Suprapubic skin (tissue), 3 donors: ENCODE measurements around the gene TMEM150A.

Experiments used
- CTCF ChIP-seq, 2 donors: fragments of 200-600 bp in 1 of 2; fragments of 450-650 bp in 1 of 2; sonication (generic) in 1 of 2; IDR thresholded peaks; one replicate each; pipeline ENCODE4 v1.5.1; 2016 to 2019; ENCODE audit warnings: antibody characterized with exemption in 2 of 2, mild to moderate bottlenecking in 1 of 2, moderate library complexity in 1 of 2
- POLR2AphosphoS5 ChIP-seq, 3 donors: sonication (generic); formaldehyde crosslinking; IDR thresholded peaks; one replicate each; pipeline ENCODE4 v1.6.1; 2017; ENCODE audit warnings: antibody characterized with exemption in 3 of 3

GRCh38 chr2:85580206-85580605 lies 22.3 kb downstream of the TMEM150A start:
- TF ChIP-seq POLR2AphosphoS5 (IDR thresholded peaks at IDR 0.05) = no peak
- TF ChIP-seq CTCF (IDR thresholded peaks at IDR 0.05) = no peak
